Endothelial cell of umbilical vein (primary cell): Measurements from ENCODE around the gene PCP2. TPM values are rescaled to one million over a fixed set of nuclear protein-coding genes. Genes with fewer than 3 reads are reported as not detected.

ENCODE experiments used
- BruUV-seq: library from RNA; stranded (reverse); fragments of 400-500 nt; replicated peaks from 2 replicates; lab custom pipeline; 2021; lab: Mats Ljungman, UMichigan
- CTCF ChIA-PET: fragments of 300-600, 350-600 bp; sonication (Branson Sonifier 250); formaldehyde crosslinking; loops from one replicate; lab custom pipeline; 2021; ENCODE audit warnings: antibody characterized with exemption, inconsistent platforms; lab: Charles Lee
- POLR2A ChIA-PET: fragments of 300-600, 350-600 bp; sonication (Branson Sonifier 250); formaldehyde crosslinking; loops from one replicate; lab custom pipeline; 2021; ENCODE audit warnings: antibody characterized with exemption, inconsistent platforms; lab: Charles Lee
- DNase-seq: peaks from one replicate; pipeline ENCODE4 v3.0.0-alpha.2; 2011; ENCODE audit warnings: low read depth, low spot score
- FAIRE-seq: peaks from 2 replicates; lab custom pipeline; 2011; peaks lifted over from hg19 to GRCh38; lab: Jason Lieb, UNC
- H2AFZ ChIP-seq: 2 replicates; pipeline ENCODE4 v1.6.0; 2012; ENCODE audit warnings: low read depth, low read length, control low read depth, inconsistent platforms
- H3K27ac ChIP-seq: 2 replicates; pipeline ENCODE4 v1.5.1; 2011; ENCODE audit warnings: low read depth, mild to moderate bottlenecking, control low read depth, low read length, moderate library complexity; ENCODE audit not compliant: insufficient read depth
- H3K27me3 ChIP-seq, 2 experiments: 2 replicates each; pipeline versions ENCODE4 v1.6.0 to v1.6.1; 2011; ENCODE audit warnings: low read length in 2 of 2, mixed read lengths in 1 of 2; ENCODE audit not compliant: control insufficient read depth in 2 of 2, insufficient read depth in 2 of 2
- H3K36me3 ChIP-seq, 2 experiments: 2 replicates in 1 of 2; 3 replicates in 1 of 2; pipeline ENCODE4 v1.5.1; 2011; ENCODE audit warnings: low read length in 2 of 2, mild to moderate bottlenecking in 1 of 2, moderate library complexity in 1 of 2; ENCODE audit not compliant: control insufficient read depth in 2 of 2, insufficient read depth in 2 of 2; ENCODE audit errors: extremely low read depth in 1 of 2
- H3K4me1 ChIP-seq: 3 replicates; pipeline ENCODE4 v1.5.1; 2011; ENCODE audit warnings: mild to moderate bottlenecking, low read length; ENCODE audit not compliant: control insufficient read depth, insufficient read depth; ENCODE audit errors: extremely low read depth
- H3K4me2 ChIP-seq: 2 replicates; pipeline ENCODE4 v1.6.1; 2011; ENCODE audit warnings: low read length, control low read depth, mixed read lengths; ENCODE audit not compliant: insufficient read depth
- H3K4me3 ChIP-seq, 3 experiments: fragments of 200-600 bp in 1 of 3; sonication (generic), shearing (Covaris generic) in 1 of 3; replicated peaks in 1 of 3; 2 replicates each; pipeline ENCODE4 v1.5.1; 2011 to 2016; ENCODE audit warnings: control low read depth in 3 of 3, low read length in 3 of 3, mild to moderate bottlenecking in 2 of 3, inconsistent platforms in 1 of 3, low read depth in 1 of 3, moderate library complexity in 1 of 3; ENCODE audit not compliant: insufficient read depth in 1 of 3
- H3K79me2 ChIP-seq: 2 replicates; pipeline ENCODE4 v1.6.0; 2012; ENCODE audit warnings: low read length, inconsistent platforms; ENCODE audit not compliant: control insufficient read depth, insufficient read depth
- H3K9ac ChIP-seq: replicated peaks from 2 replicates; pipeline ENCODE3; 2011; ENCODE audit warnings: low read length, control low read depth; ENCODE audit not compliant: insufficient read depth; ENCODE audit errors: extremely low read depth
- H3K9me1 ChIP-seq: replicated peaks from 3 replicates; pipeline ENCODE4 v1.6.0; 2011; ENCODE audit warnings: mild to moderate bottlenecking, low read length; ENCODE audit not compliant: control insufficient read depth, insufficient read depth; ENCODE audit errors: extremely low read depth
- H3K9me3 ChIP-seq: replicated peaks from 2 replicates; pipeline ENCODE4 v1.5.1; 2012; ENCODE audit warnings: low read length, inconsistent platforms; ENCODE audit not compliant: control insufficient read depth, insufficient read depth
- H4K20me1 ChIP-seq: replicated peaks from 2 replicates; pipeline ENCODE3; 2011; ENCODE audit warnings: mild to moderate bottlenecking, low read length; ENCODE audit not compliant: control insufficient read depth, insufficient read depth; ENCODE audit errors: extremely low read depth
- CTCF ChIP-seq, 2 donors: IDR thresholded peaks; 1 replicate in 1 of 2; 2 replicates in 1 of 2; pipeline ENCODE4 v1.5.1; 2011; ENCODE audit warnings: low read length in 2 of 2, mild to moderate bottlenecking in 2 of 2, moderate library complexity in 2 of 2, control low read depth in 1 of 2, inconsistent platforms in 1 of 2, low read depth in 1 of 2; ENCODE audit not compliant: insufficient read depth in 1 of 2; ENCODE audit errors: extremely low read depth in 1 of 2
- GATA2 ChIP-seq: IDR thresholded peaks from 2 replicates; pipeline ENCODE4 v1.7.0; 2011; ENCODE audit warnings: low read depth, mild to moderate bottlenecking, moderate library complexity, mixed read lengths, low read length; ENCODE audit not compliant: insufficient read length, insufficient read depth
- MAX ChIP-seq: IDR thresholded peaks from 2 replicates; pipeline ENCODE4 v1.6.1; 2011; ENCODE audit not compliant: insufficient read depth, insufficient read length
- POLR2A ChIP-seq: IDR thresholded peaks from 2 replicates; pipeline ENCODE4 v1.6.1; 2012; ENCODE audit warnings: low read depth, mild to moderate bottlenecking, control low read depth, low read length
- POLR2AphosphoS5 ChIP-seq: IDR thresholded peaks from 2 replicates; pipeline ENCODE4 v1.6.1; 2012; ENCODE audit warnings: low read depth, mild to moderate bottlenecking, control low read depth, low read length, moderate library complexity; ENCODE audit not compliant: insufficient read depth
- dilution Hi-C: fragments of 300-500 bp; cut with MboI; formaldehyde crosslinking; loops from one replicate; pipeline ENCODE4 v1.15.0; 2019; ENCODE audit warnings: low sequenced_read_pairs; ENCODE audit not compliant: extremely low pct_ligation_motif_present
- intact Hi-C: fragments of 100-400 bp; cut with micrococcal nuclease; formaldehyde crosslinking; loops from one replicate; pipeline ENCODE4 v1.10.0; 2022
- polyA plus RNA-seq, 4 experiments: library from polyadenylated mRNA; depleted of rRNA in 3 of 4; stranded (reverse) in 3 of 4; unstranded in 1 of 4; fragments of >200 nt; gene quantifications; 2 replicates each; pipeline versions ENCODE4 v1.2.1 to v1.2.3, GENCODE V29; 2011 to 2012; ENCODE audit warnings: missing spikeins in 1 of 4
- total RNA-seq: library from RNA; stranded (reverse); gene quantifications from 2 replicates; pipeline ENCODE4 v1.2.3, GENCODE V29; 2021

The PCP2 gene
- total and polyA plus RNA-seq, 2 donors (not counting 3 experiments of a cell fraction or from before 2014, with no cell fraction given) = not detected

- FAIRE-seq = peak; percentile 82
- peak within 1 kb of the TSS; percentile 65 for H3K4me2 ChIP-seq
- CTCF ChIA-PET = interaction anchor here (0.6 to 2.5 kb wide), 60 partner anchors 10 to 581 kb away, joined by 3 to 137 read pairs (median 4); partner anchors contain the start of genes CLEC4G, LRRC8E, MAP2K7 and MCOLN1
Measured at GRCh38 chr19:7680606-7681339, 47.3 kb upstream of the PCP2 start, which contains the start of gene TRAPPC5. TSS of gene TRAPPC5 (plus strand) at chr19:7680833. CDS start at chr19:7682254, 1,421 bp downstream.

More at GRCh38 chr19:7680606-7681339, 47.3 kb upstream of the PCP2 start, which contains the start of gene TRAPPC5:
- Histone ChIP-seq H3K27me3 (peaks cover 2% of the 10 kb centered on the region in 2 experiments), H3K27ac (peak within 1 kb of the TSS; percentile 65), H3K9ac (peak within 1 kb of the TSS; percentile 92), H2AFZ (peak within 1 kb of the TSS; percentile 60), H3K4me3 (peak within 1 kb of the TSS; percentile 72 to 100 (median 79)), H4K20me1 (no peaks in the 10 kb centered on the region), H3K79me2 (peaks cover 21% of the 10 kb centered on the region), H3K36me3 (peaks cover 0 to 3% of the 10 kb centered on the region in 2 experiments), H3K9me3 (no peaks in the 10 kb centered on the region), H3K4me1 (peaks cover 7% of the 10 kb centered on the region), H3K9me1 (no peaks in the 10 kb centered on the region)
- POLR2A ChIA-PET = no interaction called here
- TF ChIP-seq CTCF (IDR thresholded peaks at IDR 0.05; ENCODE audit: extremely low read depth in 1 of 2, insufficient read depth in 1 of 2, low read depth in 1 of 2, low read length in 2 of 2) = peak; percentile 75 to 98
- TF ChIP-seq GATA2 = no peak
- peak; percentile 77 for TF ChIP-seq POLR2AphosphoS5
- TF ChIP-seq POLR2A = peak; percentile 67
- no peak for TF ChIP-seq MAX
- dilution Hi-C loops = no loop called here
- intact Hi-C loops = loop anchor here (1.0 to 5.0 kb wide), 8 partner anchors 28 to 326 kb away; partner anchors contain the start of genes PET100, SNAPC2 and XAB2
- BruUV-seq = no TSS peak
- DNase-seq = peak; percentile 83
